Measurements from ENCODE around the gene DPY19L3.

DNA sequence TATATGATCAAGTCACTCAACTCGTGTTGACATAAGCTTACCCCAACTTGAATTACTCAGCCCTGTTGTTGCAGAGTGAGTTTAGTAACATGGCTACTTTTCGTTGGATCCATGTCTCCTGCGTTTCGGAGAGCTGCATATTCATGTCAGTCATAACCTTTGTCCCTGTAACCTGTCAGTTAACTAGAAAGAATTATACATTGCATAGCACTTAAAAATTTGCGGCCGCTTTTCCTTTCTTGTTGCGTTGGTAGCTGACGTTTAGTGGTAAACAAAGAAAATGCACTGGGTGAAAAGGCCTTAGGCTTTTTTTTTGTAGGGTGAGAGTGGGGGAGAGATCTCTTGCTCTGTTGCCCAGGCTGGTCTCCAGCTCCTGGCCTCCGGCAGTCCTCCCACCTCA, 46.0 kb upstream of the DPY19L3 start:
- TF ChIP-seq CTCF (IDR thresholded peaks at IDR 0.05) (no peak), POLR2AphosphoS5 (IDR thresholded peaks at IDR 0.05; ENCODE audit: low read depth, low read length) (no peak)
